Ovary (tissue), 3 donors: ENCODE results near the gene NUP93.

ENCODE experiments used
- CTCF ChIP-seq, 3 donors: fragments of 450-650 bp in 2 of 3; fragments of 200-600 bp in 1 of 3; IDR thresholded peaks; one replicate each; pipeline versions ENCODE4 v1.5.1 to v1.8.0; 2016 to 2022; ENCODE audit warnings: antibody characterized with exemption in 3 of 3, mild to moderate bottlenecking in 1 of 3
- EP300 ChIP-seq: sonication (generic); formaldehyde crosslinking; IDR thresholded peaks from one replicate; pipeline ENCODE4 v1.6.1; 2017; ENCODE audit warnings: antibody characterized with exemption
- POLR2A ChIP-seq: fragments of 450-650 bp; IDR thresholded peaks from one replicate; pipeline ENCODE4 v1.6.1; 2017; ENCODE audit warnings: antibody characterized with exemption, mild to moderate bottlenecking, moderate library complexity
- donor health status: DM: no; HTN: no; CAD: no.

DNA sequence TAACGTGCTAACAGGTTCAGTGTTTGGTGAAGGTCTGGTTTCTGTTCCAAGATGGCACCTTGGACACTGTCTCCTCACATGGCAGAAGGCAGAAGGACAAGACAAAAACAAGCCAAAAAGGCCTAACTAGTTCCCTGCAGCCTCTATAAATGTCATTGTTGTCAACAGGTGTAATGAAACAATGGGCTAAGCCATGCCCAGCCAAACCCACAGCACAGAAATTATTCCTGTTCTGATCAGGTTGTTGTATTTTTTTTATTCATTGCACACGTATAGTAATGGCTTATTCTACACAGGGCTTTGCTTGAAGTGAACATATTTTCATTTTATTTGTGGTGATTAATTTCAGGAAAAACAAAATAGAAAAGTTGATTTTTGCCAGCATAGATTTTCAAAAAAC is 16.1 kb upstream of the NUP93 start:
- TF ChIP-seq CTCF (IDR thresholded peaks at IDR 0.05) (no peak), POLR2A (no peak), EP300 (no peak)
